ENCODE data around the gene MYL2. TPM values are rescaled to one million over a fixed set of nuclear protein-coding genes. Genes with fewer than 3 reads are reported as not detected.

Gene MYL2
- total RNA-seq, 6 experiments from 2014 or later, result not detected

- peaks cover 8% of the 10 kb centered on the region; the same call in 1 of the 2 replicates for H3K4me1 Mint-ChIP-seq (ENCODE audit: low read depth)
- no peaks in the 10 kb centered on the region for H3K36me3 Mint-ChIP-seq (ENCODE audit: low read depth)
- no peak overlapping the region for H3K27ac Mint-ChIP-seq
- H3K27me3 Mint-ChIP-seq (ENCODE audit: insufficient read depth), result peaks cover 14% of the 10 kb centered on the region
- no peaks in the 10 kb centered on the region for H3K9me3 Mint-ChIP-seq
- no peak overlapping the region for H3K4me3 Mint-ChIP-seq
- TF ChIP-seq CTCF (IDR thresholded peaks at IDR 0.05), result no peak
- DNase-seq, result no peak
These were observed 45.6 kb downstream of the MYL2 start for GRCh38 chr12:110874781-110875180.

- DNase-seq, result no peak
- TF ChIP-seq CTCF (IDR thresholded peaks at IDR 0.05), result no peak
- Mint-ChIP-seq H3K4me3 (no peak overlapping the region), H3K27ac (no peak overlapping the region), H3K36me3 (ENCODE audit: low read depth) (no peaks in the 10 kb centered on the region), H3K27me3 (ENCODE audit: insufficient read depth) (peaks cover 14% of the 10 kb centered on the region), H3K9me3 (no peaks in the 10 kb centered on the region), H3K4me1 (ENCODE audit: low read depth) (peaks cover 8% of the 10 kb centered on the region; the same call in 1 of the 2 replicates)
These were observed 46.0 kb downstream of the MYL2 start for GRCh38 chr12:110874351-110874750.

GRCh38 chr12:110872100-110872499 is 48.3 kb downstream of the MYL2 start:
- Mint-ChIP-seq H3K4me1 (ENCODE audit: low read depth) (no peaks in the 10 kb centered on the region), H3K36me3 (ENCODE audit: low read depth) (no peaks in the 10 kb centered on the region), H3K27ac (no peak overlapping the region), H3K27me3 (ENCODE audit: insufficient read depth) (peaks cover 14% of the 10 kb centered on the region), H3K9me3 (no peaks in the 10 kb centered on the region), H3K4me3 (no peak overlapping the region)
- TF ChIP-seq CTCF (IDR thresholded peaks at IDR 0.05), result no peak
- no peak for DNase-seq

- no peak for TF ChIP-seq CTCF (IDR thresholded peaks at IDR 0.05)
- no peak for DNase-seq
- no peaks in the 10 kb centered on the region for H3K9me3 Mint-ChIP-seq
- no peaks in the 10 kb centered on the region for H3K36me3 Mint-ChIP-seq (ENCODE audit: low read depth)
- H3K4me1 Mint-ChIP-seq (ENCODE audit: low read depth), result no peaks in the 10 kb centered on the region
- no peak overlapping the region for H3K4me3 Mint-ChIP-seq
- H3K27ac Mint-ChIP-seq, result no peak overlapping the region
- peaks cover 17% of the 10 kb centered on the region for H3K27me3 Mint-ChIP-seq (ENCODE audit: insufficient read depth)
These were observed 50.6 kb downstream of the MYL2 start for GRCh38 chr12:110869803-110870202.

GRCh38 chr12:110869026-110869425 is 51.4 kb downstream of the MYL2 start:
- no peaks in the 10 kb centered on the region for H3K9me3 Mint-ChIP-seq
- H3K36me3 Mint-ChIP-seq (ENCODE audit: low read depth), result no peaks in the 10 kb centered on the region
- H3K27ac Mint-ChIP-seq, result no peak overlapping the region

More at GRCh38 chr12:110869026-110869425, 51.4 kb downstream of the MYL2 start:
- Mint-ChIP-seq H3K4me3 (no peak overlapping the region), H3K4me1 (ENCODE audit: low read depth) (no peaks in the 10 kb centered on the region), H3K27me3 (ENCODE audit: insufficient read depth) (peaks cover 17% of the 10 kb centered on the region)
- no peak for TF ChIP-seq CTCF (IDR thresholded peaks at IDR 0.05)
- DNase-seq, result no peak

Measured in HFFc6 (cell line).